GM08714 (cell line): ENCODE results near the gene DUS1L.

Experiments
- H3K4me3 ChIP-seq: fragments of 200-500 bp; sonication (Bioruptor generic); 2 replicates; pipeline ENCODE4 v1.5.1; 2014; ENCODE audit warnings: mild to moderate bottlenecking, low read length, inconsistent platforms
- ZNF274 ChIP-seq: IDR thresholded peaks from 2 replicates; pipeline ENCODE4 v1.6.1; 2012; ENCODE audit warnings: mild to moderate bottlenecking, low read depth, low read length

The DUS1L gene

DNA sequence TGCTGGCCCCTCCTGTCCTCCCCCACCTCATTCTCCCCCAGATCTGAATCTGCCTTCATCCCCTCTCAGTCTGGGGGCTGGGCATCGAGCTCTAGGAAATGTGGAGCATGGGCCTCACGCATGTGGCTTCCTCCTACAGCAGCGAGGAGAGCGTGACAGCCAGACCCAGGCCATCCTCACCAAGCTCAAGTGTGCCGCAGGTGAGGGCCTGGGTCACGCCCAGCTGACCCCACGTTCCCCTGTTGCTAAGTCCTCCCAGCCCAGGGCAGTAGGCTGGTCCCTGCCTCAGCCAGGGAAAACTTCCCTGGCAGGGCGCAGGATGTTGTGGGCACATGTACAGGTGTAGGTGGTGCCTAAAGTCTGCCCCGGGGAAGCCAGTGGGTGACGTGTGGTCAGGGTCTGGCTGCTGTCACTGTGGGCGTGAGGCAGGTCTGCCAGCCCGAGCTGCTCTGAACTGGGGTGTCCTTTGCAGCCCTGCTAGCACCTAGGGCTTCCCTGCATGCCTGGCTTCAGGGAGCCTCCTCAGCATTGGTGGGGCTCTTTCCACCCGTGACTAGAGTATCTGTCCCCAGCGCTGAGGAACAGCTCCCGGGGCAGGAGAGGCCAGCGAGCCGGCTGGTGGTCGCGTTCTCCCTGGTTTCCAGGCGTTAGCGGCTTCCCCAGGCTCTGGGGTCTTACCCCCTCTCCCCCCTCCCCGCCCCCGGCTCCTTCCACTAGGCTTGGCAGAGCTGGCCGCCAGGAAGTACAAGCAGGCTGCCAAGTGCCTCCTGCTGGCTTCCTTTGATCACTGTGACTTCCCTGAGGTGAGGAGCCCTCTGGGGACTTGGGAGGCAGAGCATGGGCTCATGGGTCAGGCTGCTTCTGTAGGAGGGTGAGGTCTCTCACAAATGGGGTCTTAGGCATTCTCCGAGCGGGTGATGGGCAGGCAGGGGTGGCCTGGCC lies 10.3 kb downstream of the DUS1L start:
- H3K4me3 ChIP-seq: no peak overlapping the region
- TF ChIP-seq ZNF274: no peak

DNA sequence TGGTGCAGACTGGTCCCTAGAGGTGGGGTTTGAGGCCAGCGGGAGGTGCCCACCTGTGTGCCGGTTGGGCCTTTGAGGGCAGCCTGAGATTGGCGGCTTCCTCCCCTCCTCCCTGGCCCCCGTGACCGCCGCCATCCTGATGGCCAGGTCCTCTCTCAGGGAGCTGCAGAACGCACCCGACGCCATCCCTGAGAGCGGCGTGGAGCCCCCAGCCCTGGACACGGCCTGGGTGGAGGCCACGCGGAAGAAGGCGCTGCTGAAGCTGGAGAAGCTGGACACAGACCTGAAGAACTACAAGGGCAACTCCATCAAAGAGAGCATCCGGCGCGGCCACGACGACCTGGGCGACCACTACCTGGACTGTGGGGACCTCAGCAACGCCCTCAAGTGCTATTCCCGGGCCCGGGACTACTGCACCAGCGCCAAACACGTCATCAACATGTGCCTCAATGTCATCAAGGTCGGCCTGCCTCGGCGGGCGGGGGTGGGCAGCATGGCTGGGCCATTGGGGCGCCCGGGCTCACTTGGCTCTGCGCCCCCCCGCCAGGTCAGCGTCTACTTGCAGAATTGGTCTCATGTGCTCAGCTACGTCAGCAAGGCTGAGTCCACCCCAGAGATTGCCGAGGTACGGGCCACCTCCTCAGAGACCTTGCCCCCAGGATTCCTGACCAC lies 11.1 kb downstream of the DUS1L start:
- no peak overlapping the region for H3K4me3 ChIP-seq
- no peak for TF ChIP-seq ZNF274

DNA sequence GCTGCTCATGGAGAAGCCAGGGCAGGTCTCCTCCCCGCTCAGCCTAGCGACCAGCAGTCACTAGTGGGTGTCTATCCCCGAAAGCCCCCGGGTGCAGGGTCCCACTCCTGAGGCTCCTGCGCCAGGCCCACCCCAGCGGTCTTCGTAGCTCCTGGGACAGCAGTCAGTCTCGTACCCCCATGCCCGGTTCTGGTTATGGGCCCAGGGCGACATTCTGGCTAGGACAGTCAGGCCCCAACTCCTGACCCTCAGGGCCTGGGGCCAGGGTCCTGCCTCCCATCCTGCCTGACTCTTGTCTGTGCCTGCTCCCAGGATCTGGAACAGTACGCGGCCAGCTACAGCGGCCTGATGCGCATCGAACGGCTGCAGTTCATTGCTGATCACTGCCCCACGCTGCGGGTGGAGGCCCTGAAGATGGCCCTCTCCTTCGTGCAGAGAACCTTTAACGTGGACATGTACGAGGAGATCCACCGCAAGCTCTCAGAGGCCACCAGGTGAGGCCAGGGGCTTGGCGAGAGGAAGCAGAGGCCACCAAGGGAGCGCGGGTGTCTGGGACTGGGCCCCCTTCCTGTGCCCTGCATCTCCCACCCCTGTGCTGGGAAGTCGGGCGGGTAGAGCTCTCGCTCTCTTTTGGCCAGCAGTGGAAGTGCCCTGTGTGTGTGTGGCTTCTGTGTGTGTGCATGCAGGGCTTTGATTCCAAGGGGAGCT lies 11.9 kb downstream of the DUS1L start:
- H3K4me3 ChIP-seq: no peak overlapping the region
- no peak for TF ChIP-seq ZNF274

DNA sequence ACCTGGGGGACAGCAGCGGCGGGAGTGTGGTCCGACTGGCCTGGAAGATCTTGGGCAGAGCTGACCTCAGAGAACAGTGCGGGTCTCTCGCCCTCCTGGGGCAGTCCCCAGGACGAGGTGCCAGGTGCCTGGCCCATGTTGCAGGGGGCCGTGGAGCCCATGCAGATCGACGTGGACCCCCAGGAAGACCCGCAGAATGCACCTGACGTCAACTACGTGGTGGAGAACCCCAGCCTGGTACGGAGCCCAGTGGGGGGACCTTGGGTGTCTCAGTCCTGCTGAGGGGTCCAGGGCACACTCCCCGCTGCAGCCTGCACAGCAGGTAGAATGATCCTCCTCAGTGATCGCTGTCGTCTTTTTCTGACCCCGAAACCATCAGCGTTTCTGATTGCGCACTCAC lies 12.5 kb downstream of the DUS1L start:
- H3K4me3 ChIP-seq: no peak overlapping the region; the same call in 1 of the 2 replicates
- TF ChIP-seq ZNF274: no peak

DNA sequence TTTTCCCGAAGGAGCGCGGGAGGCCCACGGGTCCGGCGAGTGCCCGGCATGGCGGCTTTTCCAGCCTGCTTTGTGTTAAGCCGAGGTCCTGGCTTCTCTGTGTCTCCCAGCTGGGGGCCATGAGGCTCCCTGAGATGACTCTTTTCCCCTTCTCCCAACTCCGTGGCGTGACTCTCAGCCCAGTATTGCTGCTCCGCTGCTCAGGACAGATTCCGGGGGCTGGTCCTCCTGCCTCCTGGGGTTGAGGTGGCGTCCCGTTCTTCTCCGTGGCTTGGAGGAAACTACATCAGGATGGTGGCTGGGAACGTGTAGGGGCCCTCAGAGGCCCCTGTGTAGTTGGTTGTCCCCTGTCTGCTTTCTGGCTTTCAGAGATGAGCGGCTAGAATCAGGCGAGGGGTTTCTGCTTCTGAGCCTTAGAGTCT lies 13.0 kb downstream of the DUS1L start:
- no peak for TF ChIP-seq ZNF274
- peak overlapping the region; percentile 86 for H3K4me3 ChIP-seq

DNA sequence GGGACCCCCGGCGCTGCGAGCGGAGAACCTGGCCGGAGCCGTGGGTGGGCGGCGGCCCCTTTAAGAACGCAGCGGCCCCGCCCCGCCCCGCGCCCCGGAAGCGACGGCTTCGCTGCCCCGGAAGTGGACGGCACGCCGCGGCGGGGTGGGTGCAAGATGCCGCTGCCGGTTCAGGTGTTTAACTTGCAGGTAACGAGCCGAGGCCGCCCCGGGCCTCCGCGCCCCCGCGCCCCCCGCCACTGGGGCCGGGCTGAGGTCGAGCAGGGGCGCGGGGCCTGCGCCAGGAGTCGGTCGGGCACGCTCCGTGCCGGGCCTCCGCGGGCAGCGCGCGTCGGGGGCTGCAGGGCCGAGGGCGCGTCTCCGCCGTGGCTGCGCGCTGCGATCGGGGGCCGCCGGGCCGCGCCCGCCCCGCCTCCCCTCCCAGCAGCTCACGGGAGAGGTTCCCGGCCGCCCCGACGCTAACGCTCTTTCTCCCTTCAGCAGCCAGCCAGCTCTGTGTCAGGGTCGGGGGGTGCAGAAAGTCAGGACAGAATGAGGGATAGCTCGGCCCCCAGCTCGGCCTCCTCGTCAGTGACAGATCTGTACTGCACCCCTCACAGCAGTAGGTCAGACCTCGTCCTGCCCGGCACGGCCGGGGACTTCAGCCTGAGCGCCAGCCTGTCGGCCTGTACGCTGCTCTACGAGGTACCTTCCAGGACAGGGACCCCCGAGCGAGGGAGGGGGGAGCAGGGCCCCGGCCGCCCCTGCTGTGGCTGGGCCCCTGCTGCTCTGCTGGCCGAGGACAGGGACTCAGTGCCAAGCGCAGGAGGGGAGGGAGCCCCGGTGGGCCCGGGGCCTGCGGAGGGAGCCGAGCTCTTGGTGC lies 13.6 kb downstream of the DUS1L start, which contains the start of the genes GPS1 and RFNG:
Gene GPS1, plus strand, starts transcription at position 123 of the 862 bp plus-strand sequence. Its CDS starts 34 bp downstream, at position 157.
Gene RFNG, minus strand, starts transcription at position 36 of the 862 bp plus-strand sequence. CDS start 45 bp downstream, outside the sequence.
- H3K4me3 ChIP-seq: peak within 1 kb of the TSS; percentile 86
- no peak for TF ChIP-seq ZNF274

DNA sequence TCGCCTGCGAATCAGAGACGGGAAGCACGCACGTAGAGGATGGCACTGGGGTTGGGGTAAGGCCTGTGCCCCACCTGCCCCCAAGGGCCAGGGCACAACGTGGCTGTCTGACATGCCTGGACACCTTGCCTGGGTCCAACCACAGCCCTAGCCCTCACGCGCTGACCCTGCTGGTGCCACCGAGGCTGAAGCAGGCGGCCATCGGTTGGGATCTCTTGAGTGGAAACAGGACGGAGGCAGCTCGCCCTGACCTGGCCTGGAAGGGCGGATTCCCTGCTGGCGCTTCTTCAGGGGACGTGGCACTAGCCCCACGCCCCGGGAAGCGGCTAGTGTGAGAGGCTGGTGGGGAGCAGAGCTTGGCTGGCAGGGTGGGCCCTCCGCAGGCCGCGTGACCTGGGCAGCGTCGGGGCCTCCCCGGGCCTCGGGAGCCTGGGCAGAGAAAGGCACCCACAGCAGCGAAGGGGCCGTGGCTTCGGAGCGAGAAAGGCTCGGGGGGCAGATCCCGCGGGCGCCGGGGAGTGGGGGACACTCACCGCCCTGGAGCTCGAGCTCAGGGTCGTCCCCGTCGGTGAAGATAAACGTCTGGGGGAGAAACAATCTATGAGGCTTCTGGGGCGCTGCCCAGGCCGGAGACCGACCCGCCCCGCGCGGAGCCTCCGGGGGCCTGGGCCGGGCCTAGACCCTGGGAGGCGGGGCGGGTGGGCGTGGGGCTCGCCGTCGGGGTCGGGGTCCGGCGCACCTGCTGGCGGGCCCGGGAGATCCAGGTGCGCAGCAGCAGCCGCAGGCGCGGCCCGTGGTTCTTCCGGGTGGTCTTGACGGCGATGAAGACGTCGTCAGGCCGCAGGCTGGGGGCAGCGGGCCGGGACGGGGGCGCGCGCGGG lies 14.6 kb downstream of the DUS1L start:
- peak overlapping the region; percentile 86 for H3K4me3 ChIP-seq
- TF ChIP-seq ZNF274: no peak

DNA sequence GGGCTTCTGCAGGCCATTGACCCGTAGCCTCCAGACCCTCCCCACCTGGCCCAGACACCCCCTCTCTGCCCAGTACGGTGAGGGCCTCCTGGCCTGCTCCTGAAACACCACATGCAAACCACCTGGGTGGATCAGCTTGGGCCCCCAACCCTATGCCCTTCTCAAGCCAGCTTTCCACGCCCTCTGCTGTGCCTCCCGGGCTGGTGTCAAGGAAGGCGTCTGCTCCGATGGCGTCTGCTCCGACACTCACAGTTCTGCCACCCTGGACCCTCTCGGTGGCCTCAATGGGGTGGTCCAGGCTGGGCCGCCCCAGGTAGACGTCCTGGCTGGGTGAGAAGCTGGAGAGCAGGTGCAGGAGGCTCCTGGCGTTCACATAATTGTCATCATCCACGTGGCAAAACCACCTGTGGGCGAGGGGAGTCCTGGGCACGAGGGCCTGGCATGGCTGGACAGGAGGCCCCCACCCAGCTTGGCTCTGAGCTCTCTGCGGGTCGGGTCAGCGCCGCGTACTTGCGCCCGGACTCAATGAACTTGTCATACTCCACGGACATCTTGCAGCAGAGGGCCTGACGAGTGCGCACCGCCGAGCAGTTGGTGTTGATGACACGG lies 15.3 kb downstream of the DUS1L start:
- no peak for TF ChIP-seq ZNF274
- H3K4me3 ChIP-seq: no peak overlapping the region; the same call in 1 of the 2 replicates

DNA sequence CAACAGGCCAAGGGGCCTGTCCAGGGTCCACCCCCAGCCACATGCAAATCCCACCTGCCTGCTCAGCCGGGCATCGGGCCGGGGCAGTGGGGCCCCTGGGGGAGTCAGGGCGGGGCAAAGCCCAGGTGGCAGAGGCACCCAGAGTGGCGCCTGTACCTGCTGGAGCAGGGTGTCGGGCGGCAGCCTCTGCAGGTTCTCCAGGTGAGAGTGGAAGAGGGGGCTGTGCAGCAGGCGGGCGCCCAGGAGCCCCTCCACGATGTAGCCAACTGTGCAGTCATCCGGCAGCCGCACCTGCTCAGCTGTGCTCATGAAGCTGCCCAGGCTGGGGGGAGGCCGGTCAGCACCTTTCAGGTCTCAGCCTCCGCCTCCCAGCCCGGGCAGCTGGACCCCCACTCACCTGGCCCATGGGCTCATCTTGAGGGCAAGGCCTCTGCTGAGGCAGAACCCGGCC lies 16.1 kb downstream of the DUS1L start:
- no peak overlapping the region for H3K4me3 ChIP-seq
- no peak for TF ChIP-seq ZNF274

DNA sequence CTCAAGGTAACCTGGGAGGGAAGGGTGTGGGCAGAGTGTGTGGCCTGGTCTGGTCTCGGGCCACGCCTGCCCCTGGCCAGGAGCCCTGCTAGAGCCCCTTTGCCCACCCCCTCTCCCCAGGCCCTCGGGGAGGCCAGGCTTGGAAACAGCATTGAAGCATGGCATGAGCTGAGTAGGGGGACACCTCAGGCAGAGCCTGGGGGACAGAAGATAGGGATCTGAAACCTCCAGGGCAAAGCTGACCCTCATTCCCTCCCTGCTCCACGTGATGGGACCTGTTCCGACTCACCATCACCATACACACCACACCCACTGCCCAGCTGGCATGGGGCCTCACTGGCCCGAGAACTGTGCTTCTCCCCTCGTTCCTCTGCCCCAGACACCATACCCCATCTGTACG lies 16.5 kb downstream of the DUS1L start:
- H3K4me3 ChIP-seq: no peak overlapping the region
- TF ChIP-seq ZNF274: no peak

DNA sequence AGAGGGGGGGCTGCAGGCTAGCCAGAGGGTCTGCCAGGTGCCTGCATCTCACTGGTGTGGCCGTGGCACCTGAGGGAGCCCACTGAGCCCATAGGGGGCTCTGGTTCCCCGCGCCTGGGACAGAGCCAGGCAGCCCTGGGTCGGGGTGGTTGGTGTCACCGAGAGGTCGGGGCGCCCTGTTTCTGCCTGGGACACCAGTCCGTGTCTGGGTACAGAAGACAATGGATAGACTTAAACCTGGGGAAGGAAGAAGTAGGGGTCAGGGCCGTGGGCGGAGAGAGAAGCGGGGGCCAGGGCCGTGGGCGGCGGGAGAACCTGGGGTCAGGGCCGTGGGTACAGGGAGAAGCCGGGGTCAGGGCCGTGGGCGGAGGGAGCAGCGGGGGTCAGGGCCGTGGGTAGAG lies 17.0 kb downstream of the DUS1L start:
- H3K4me3 ChIP-seq: no peak overlapping the region
- TF ChIP-seq ZNF274: no peak
